Neural progenitor cell (in vitro differentiated cells): ENCODE results near the gene TMC8. TPM values are rescaled to one million over a fixed set of nuclear protein-coding genes. Genes with fewer than 3 reads are reported as not detected.
"Not testable (repeated sequence)": the region's sequence is repeated elsewhere in the genome, so short reads cannot be mapped to it uniquely, and the experiment has no call there.

Experiments
- DNase-seq: peaks from one replicate; pipeline ENCODE4 v3.0.0-alpha.2; 2016; ENCODE audit warnings: low spot score
- H2AFZ ChIP-seq: fragments of 200-600 bp; sonication (generic); replicated peaks from 2 replicates; pipeline ENCODE4 v1.6.1; 2016; ENCODE audit warnings: antibody characterized with exemption
- H3F3A ChIP-seq: fragments of 200-600 bp; sonication (generic); 2 replicates; pipeline ENCODE4 v1.6.1; 2016; ENCODE audit warnings: antibody characterized with exemption, low read depth
- H3K27ac ChIP-seq: fragments of 200-600 bp; sonication (generic); 2 replicates; pipeline ENCODE4 v1.5.1; 2016; ENCODE audit warnings: mild to moderate bottlenecking
- H3K27me3 ChIP-seq: fragments of 200-600 bp; sonication (generic); 2 replicates; pipeline ENCODE4 v1.6.1; 2016; ENCODE audit warnings: mild to moderate bottlenecking, moderate library complexity
- H3K36me3 ChIP-seq: fragments of 200-600 bp; sonication (generic); 2 replicates; pipeline ENCODE4 v1.5.1; 2016
- H3K4me1 ChIP-seq: fragments of 200-600 bp; sonication (generic); 2 replicates; pipeline ENCODE4 v1.6.1; 2016; ENCODE audit warnings: mixed run types
- H3K4me2 ChIP-seq: fragments of 200-600 bp; sonication (generic); 2 replicates; pipeline ENCODE4 v1.6.1; 2016
- H3K4me3 ChIP-seq: fragments of 200-600 bp; sonication (generic); 2 replicates; pipeline ENCODE4 v1.5.1; 2016
- H3K79me2 ChIP-seq: fragments of 200-600 bp; sonication (generic); 2 replicates; pipeline ENCODE4 v1.6.1; 2016; ENCODE audit warnings: low read depth
- H3K9ac ChIP-seq: fragments of 200-600 bp; sonication (generic); 2 replicates; pipeline ENCODE4 v1.6.1; 2016
- H3K9me3 ChIP-seq: fragments of 200-600 bp; sonication (generic); 2 replicates; pipeline ENCODE4 v1.5.1; 2016; ENCODE audit warnings: low read depth
- H4K20me1 ChIP-seq: fragments of 200-600 bp; sonication (generic); 2 replicates; pipeline ENCODE4 v1.6.1; 2016; ENCODE audit warnings: low read depth
- H3K27ac Mint-ChIP-seq: 3 replicates; pipeline ENCODE4 v1.8.0; 2021; ENCODE audit warnings: mixed read lengths
- H3K27me3 Mint-ChIP-seq: 2 replicates; pipeline ENCODE4 v1.8.0; 2022; ENCODE audit warnings: low read depth, mild to moderate bottlenecking, inconsistent platforms, moderate library complexity, mixed read lengths; ENCODE audit not compliant: insufficient read depth
- H3K36me3 Mint-ChIP-seq: 3 replicates; pipeline ENCODE4 v1.8.0; 2021; ENCODE audit warnings: mixed read lengths
- H3K4me1 Mint-ChIP-seq: 3 replicates; pipeline ENCODE4 v1.8.0; 2021; ENCODE audit warnings: mixed read lengths
- H3K4me3 Mint-ChIP-seq: 3 replicates; pipeline ENCODE4 v1.8.0; 2021; ENCODE audit warnings: mild to moderate bottlenecking, moderate library complexity, mixed read lengths
- H3K9me3 Mint-ChIP-seq: 3 replicates; pipeline ENCODE4 v1.8.0; 2020; ENCODE audit warnings: mixed read lengths
- EZH2 ChIP-seq: fragments of 200-600 bp; sonication (generic); IDR thresholded peaks from 2 replicates; pipeline ENCODE4 v1.6.1; 2017; ENCODE audit warnings: antibody characterized with exemption, mild to moderate bottlenecking, moderate library complexity
- EZH2phosphoT487 ChIP-seq: fragments of 200-600 bp; sonication (generic); IDR thresholded peaks from 2 replicates; pipeline ENCODE4 v1.6.1; 2017; ENCODE audit warnings: antibody characterized with exemption
- total RNA-seq: library from RNA; depleted of rRNA; stranded (reverse); fragments of >200 nt; gene quantifications from 2 replicates; pipeline ENCODE4 v1.2.3, GENCODE V29; 2015; ENCODE audit warnings: low replicate concordance
- TF ChIP-seq, protein P1 (sequence below): fragments of 200-600 bp; sonication (generic); IDR thresholded peaks from 2 replicates; pipeline ENCODE4 v1.5.1; 2017; ENCODE audit warnings: antibody characterized with exemption, mild to moderate bottlenecking

Gene TMC8
- total RNA-seq, 1 donor from 2014 or later, result not detected

GRCh38 chr17:78170692-78171590, 40.4 kb downstream of the TMC8 start:
- Histone ChIP-seq H3K36me3 (no peaks in the 10 kb centered on the region), H3K27me3 (no peaks in the 10 kb centered on the region), H3K4me3 (no peak overlapping the region), H3K9ac (no peak overlapping the region), H4K20me1 (peaks cover 30% of the 10 kb centered on the region), H3K4me1 (peaks cover 9% of the 10 kb centered on the region), H3K4me2 (no peak overlapping the region), H3K79me2 (no peaks in the 10 kb centered on the region), H3K27ac (no peak overlapping the region), H2AFZ (no peak overlapping the region), H3K9me3 (no peaks in the 10 kb centered on the region), H3F3A (peaks cover 48% of the 10 kb centered on the region)
- H3K9me3 Mint-ChIP-seq, result no peaks in the 10 kb centered on the region
- H3K36me3 Mint-ChIP-seq, result peaks cover 10% of the 10 kb centered on the region
- peaks cover 12% of the 10 kb centered on the region for H3K27me3 Mint-ChIP-seq
- TF ChIP-seq, protein P1, sequence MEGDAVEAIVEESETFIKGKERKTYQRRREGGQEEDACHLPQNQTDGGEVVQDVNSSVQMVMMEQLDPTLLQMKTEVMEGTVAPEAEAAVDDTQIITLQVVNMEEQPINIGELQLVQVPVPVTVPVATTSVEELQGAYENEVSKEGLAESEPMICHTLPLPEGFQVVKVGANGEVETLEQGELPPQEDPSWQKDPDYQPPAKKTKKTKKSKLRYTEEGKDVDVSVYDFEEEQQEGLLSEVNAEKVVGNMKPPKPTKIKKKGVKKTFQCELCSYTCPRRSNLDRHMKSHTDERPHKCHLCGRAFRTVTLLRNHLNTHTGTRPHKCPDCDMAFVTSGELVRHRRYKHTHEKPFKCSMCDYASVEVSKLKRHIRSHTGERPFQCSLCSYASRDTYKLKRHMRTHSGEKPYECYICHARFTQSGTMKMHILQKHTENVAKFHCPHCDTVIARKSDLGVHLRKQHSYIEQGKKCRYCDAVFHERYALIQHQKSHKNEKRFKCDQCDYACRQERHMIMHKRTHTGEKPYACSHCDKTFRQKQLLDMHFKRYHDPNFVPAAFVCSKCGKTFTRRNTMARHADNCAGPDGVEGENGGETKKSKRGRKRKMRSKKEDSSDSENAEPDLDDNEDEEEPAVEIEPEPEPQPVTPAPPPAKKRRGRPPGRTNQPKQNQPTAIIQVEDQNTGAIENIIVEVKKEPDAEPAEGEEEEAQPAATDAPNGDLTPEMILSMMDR, result no peak
- TF ChIP-seq EZH2 (no peak), EZH2phosphoT487 (no peak)
- peak overlapping the region; percentile 75 for H3K4me3 Mint-ChIP-seq
- no peak overlapping the region for H3K27ac Mint-ChIP-seq
- DNase-seq, result no peak
- H3K4me1 Mint-ChIP-seq, result peaks cover 15% of the 10 kb centered on the region

DNA sequence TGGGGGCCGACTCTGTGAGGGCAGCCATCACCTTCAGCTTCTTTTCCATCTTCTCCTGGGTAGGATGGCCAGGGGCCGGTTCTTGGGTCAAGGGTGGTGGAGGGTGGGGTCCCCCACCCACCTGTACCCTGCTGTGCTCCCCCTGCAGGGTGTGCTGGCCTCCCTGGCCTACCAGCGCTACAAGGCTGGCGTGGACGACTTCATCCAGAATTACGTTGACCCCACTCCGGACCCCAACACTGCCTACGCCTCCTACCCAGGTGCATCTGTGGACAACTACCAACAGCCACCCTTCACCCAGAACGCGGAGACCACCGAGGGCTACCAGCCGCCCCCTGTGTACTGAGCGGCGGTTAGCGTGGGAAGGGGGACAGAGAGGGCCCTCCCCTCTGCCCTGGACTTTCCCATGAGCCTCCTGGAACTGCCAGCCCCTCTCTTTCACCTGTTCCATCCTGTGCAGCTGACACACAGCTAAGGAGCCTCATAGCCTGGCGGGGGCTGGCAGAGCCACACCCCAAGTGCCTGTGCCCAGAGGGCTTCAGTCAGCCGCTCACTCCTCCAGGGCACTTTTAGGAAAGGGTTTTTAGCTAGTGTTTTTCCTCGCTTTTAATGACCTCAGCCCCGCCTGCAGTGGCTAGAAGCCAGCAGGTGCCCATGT, 41.1 kb downstream of the TMC8 start:
- peak overlapping the region; percentile 46 for H3K27ac ChIP-seq
- peaks cover 14% of the 10 kb centered on the region for H3K27me3 Mint-ChIP-seq
- peak overlapping the region; percentile 41 for H3K4me3 Mint-ChIP-seq
- peaks cover 16% of the 10 kb centered on the region for H3K4me1 Mint-ChIP-seq
- not testable (repeated sequence) for H3K4me1 ChIP-seq, H3K36me3 ChIP-seq, H3K9me3 ChIP-seq, H3K27ac Mint-ChIP-seq, H3K4me2 ChIP-seq, DNase-seq, H3K4me3 ChIP-seq, H3K9ac ChIP-seq, H3K27me3 ChIP-seq, H3K79me2 ChIP-seq, H3K9me3 Mint-ChIP-seq, H2AFZ ChIP-seq
- H3K36me3 Mint-ChIP-seq, result peaks cover 10% of the 10 kb centered on the region
- H3F3A ChIP-seq, result peaks cover 54% of the 10 kb centered on the region
- H4K20me1 ChIP-seq, result peaks cover 37% of the 10 kb centered on the region

DNA sequence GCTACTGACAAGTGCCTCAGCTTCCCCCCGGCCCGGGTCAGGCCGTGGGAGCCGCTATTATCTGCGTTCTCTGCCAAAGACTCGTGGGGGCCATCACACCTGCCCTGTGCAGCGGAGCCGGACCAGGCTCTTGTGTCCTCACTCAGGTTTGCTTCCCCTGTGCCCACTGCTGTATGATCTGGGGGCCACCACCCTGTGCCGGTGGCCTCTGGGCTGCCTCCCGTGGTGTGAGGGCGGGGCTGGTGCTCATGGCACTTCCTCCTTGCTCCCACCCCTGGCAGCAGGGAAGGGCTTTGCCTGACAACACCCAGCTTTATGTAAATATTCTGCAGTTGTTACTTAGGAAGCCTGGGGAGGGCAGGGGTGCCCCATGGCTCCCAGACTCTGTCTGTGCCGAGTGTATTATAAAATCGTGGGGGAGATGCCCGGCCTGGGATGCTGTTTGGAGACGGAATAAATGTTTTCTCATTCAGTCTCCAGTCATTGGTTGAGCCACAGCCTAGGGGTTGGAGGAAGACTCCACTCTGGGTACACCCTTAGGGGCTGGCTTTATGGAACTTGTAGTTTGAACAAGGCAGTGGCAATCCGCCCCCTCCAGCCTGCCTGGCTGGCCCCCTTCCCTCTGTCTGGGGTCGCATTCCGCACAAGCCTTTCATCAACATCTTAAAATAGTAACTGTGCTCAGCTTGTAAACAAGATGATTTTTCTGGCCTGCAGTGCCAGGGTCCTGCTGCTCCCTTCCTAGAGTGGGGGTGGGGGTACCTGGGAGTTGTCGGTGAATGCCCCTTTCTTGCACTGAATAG, 41.9 kb downstream of the TMC8 start:
- no peaks in the 10 kb centered on the region for H3K27me3 ChIP-seq
- no peak for DNase-seq
- TF ChIP-seq EZH2phosphoT487, result no peak
- no peak for TF ChIP-seq EZH2
- TF ChIP-seq, protein P1, result no peak
- H3K9me3 ChIP-seq, result no peaks in the 10 kb centered on the region
- H3K36me3 ChIP-seq, result no peaks in the 10 kb centered on the region
- H3K4me3 ChIP-seq, result no peak overlapping the region
- H3K9ac ChIP-seq, result no peak overlapping the region
- Mint-ChIP-seq H3K9me3 (no peaks in the 10 kb centered on the region), H3K27me3 (peaks cover 14% of the 10 kb centered on the region), H3K4me1 (peaks cover 16% of the 10 kb centered on the region), H3K4me3 (no peak overlapping the region), H3K36me3 (peaks cover 10% of the 10 kb centered on the region), H3K27ac (no peak overlapping the region)
- no peaks in the 10 kb centered on the region for H3K79me2 ChIP-seq
- no peak overlapping the region for H3K4me2 ChIP-seq
- peaks cover 60% of the 10 kb centered on the region for H3F3A ChIP-seq
- peak overlapping the region; percentile 46 for H3K27ac ChIP-seq
- no peak overlapping the region for H2AFZ ChIP-seq
- peaks cover 9% of the 10 kb centered on the region for H3K4me1 ChIP-seq
- H4K20me1 ChIP-seq, result peaks cover 38% of the 10 kb centered on the region
